HL-60 (cell line): ENCODE data around the gene ACACB.
"Not testable (repeated sequence)": the region's sequence is repeated elsewhere in the genome, so short reads cannot be mapped to it uniquely, and the experiment has no call there.

Experiments used
- DNase-seq, 2 experiments: peaks; one replicate each; pipeline ENCODE4 v3.0.0-alpha.2; 2010 to 2020; ENCODE audit warnings: low read depth in 1 of 2, low spot score in 1 of 2
- H3K27ac ChIP-seq: fragments of 250-450 bp; sonication (Bioruptor Pico); replicated peaks from 2 replicates; pipeline ENCODE4 v1.5.1; 2020; ENCODE audit warnings: mild to moderate bottlenecking, moderate library complexity
- H3K27me3 ChIP-seq: fragments of 250-450 bp; sonication (Bioruptor Pico); 2 replicates; pipeline ENCODE4 v1.5.1; 2021; ENCODE audit warnings: mild to moderate bottlenecking, moderate library complexity; ENCODE audit not compliant: insufficient read depth, poor library complexity, severe bottlenecking
- H3K4me3 ChIP-seq: replicated peaks from 2 replicates; pipeline ENCODE4 v1.5.1; 2011; ENCODE audit warnings: mild to moderate bottlenecking, control low read depth, low read length; ENCODE audit not compliant: insufficient read depth
- GABPA ChIP-seq: IDR thresholded peaks from 2 replicates; pipeline ENCODE4 v1.6.1; 2012; ENCODE audit warnings: low read depth
- POLR2AphosphoS5 ChIP-seq: IDR thresholded peaks from 2 replicates; pipeline ENCODE4 v1.6.1; 2012; ENCODE audit warnings: low read depth
- REST ChIP-seq: IDR thresholded peaks from 2 replicates; pipeline ENCODE4 v1.6.1; 2012; ENCODE audit warnings: low read depth; ENCODE audit not compliant: insufficient replicate concordance
- SPI1 ChIP-seq: IDR thresholded peaks from 2 replicates; pipeline ENCODE4 v1.6.1; 2012; ENCODE audit warnings: low read depth, mild to moderate bottlenecking, borderline replicate concordance
- TF ChIP-seq, protein P1 (sequence below): IDR thresholded peaks from one replicate; pipeline ENCODE4 v1.5.1; 2011; ENCODE audit warnings: low read length, control low read depth, inconsistent platforms; ENCODE audit not compliant: insufficient read depth

The ACACB gene

GRCh38 chr12:109144224-109144623, 27.8 kb downstream of the ACACB start:
- no peak for DNase-seq
- Histone ChIP-seq H3K4me3 (no peak overlapping the region), H3K27me3 (peaks cover 3% of the 10 kb centered on the region), H3K27ac (no peak overlapping the region)
- no peak for TF ChIP-seq POLR2AphosphoS5
- TF ChIP-seq REST, result no peak
- no peak for TF ChIP-seq GABPA
- TF ChIP-seq, protein P1, sequence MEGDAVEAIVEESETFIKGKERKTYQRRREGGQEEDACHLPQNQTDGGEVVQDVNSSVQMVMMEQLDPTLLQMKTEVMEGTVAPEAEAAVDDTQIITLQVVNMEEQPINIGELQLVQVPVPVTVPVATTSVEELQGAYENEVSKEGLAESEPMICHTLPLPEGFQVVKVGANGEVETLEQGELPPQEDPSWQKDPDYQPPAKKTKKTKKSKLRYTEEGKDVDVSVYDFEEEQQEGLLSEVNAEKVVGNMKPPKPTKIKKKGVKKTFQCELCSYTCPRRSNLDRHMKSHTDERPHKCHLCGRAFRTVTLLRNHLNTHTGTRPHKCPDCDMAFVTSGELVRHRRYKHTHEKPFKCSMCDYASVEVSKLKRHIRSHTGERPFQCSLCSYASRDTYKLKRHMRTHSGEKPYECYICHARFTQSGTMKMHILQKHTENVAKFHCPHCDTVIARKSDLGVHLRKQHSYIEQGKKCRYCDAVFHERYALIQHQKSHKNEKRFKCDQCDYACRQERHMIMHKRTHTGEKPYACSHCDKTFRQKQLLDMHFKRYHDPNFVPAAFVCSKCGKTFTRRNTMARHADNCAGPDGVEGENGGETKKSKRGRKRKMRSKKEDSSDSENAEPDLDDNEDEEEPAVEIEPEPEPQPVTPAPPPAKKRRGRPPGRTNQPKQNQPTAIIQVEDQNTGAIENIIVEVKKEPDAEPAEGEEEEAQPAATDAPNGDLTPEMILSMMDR, result no peak
- no peak for TF ChIP-seq SPI1

DNA sequence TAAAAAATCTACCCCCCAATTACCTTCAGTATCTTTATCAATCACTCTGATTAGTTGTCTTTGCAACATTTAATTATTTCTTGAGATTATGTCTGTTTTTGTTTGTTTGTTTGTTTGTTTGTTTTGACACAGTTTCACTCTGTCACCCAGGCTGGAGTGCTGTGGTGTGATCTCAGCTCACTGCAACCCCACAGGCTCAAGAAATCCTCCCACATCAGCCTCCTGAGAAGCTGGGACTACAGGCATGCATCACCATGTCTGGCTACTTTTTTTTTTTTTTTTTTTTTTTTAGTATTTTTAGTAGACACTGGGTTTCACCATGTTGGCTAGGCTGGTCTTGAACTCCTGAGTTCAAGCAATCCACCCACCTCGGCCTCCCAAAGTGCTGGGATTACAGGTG, 30.7 kb downstream of the ACACB start:
- not testable (repeated sequence) for H3K4me3 ChIP-seq, H3K27me3 ChIP-seq, H3K27ac ChIP-seq, DNase-seq

DNA sequence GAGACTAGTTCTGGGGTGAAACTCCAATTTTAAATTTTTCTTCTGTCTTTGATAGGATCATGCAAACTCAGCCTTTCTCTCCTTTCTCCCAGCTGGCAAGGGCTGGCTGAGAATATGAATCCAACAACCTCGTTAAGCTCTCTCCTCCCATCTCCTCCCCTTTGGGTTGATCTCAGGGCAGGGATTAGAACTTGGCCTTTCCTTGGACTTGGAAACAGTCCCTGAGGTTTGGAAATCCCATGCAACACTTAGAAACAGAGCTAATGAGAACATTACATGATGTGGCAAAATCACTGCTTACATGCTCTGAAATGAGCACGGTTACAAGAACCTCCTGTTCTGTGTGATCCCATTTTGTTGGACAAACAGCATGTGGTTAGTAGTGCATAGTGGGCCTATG, 31.6 kb downstream of the ACACB start:
- TF ChIP-seq, protein P1, result no peak
- TF ChIP-seq POLR2AphosphoS5 (no peak), REST (no peak), GABPA (no peak), SPI1 (no peak)
- Histone ChIP-seq H3K27me3 (no peaks in the 10 kb centered on the region), H3K4me3 (no peak overlapping the region), H3K27ac (no peak overlapping the region)
- DNase-seq, result no peak

- DNase-seq, result no peak
- TF ChIP-seq, protein P1, result no peak
- H3K27ac ChIP-seq, result no peak overlapping the region
- H3K27me3 ChIP-seq, result no peaks in the 10 kb centered on the region
- H3K4me3 ChIP-seq, result no peak overlapping the region
Measured at GRCh38 chr12:109150124-109150640, 33.8 kb downstream of the ACACB start.

GRCh38 chr12:109151457-109151856, 35.1 kb downstream of the ACACB start:
- TF ChIP-seq GABPA (no peak), SPI1 (no peak), REST (no peak)
- TF ChIP-seq, protein P1, result no peak
- no peaks in the 10 kb centered on the region for H3K27me3 ChIP-seq
- H3K27ac ChIP-seq, result no peak overlapping the region
- no peak overlapping the region for H3K4me3 ChIP-seq
- no peak for DNase-seq
